WTC11 (cell line): Measurements from ENCODE around the gene KBTBD7. TPM values are rescaled to one million over a fixed set of nuclear protein-coding genes. Genes with fewer than 3 reads are reported as not detected.

ENCODE experiments used
- ATAC-seq: fragments of 200-7000 bp; cut with Tn5 transposase; 2 replicates; pipeline ENCODE4 v1.10.0; 2021; ENCODE audit warnings: mild to moderate bottlenecking, moderate library complexity
- Bru-seq: library from RNA; stranded (reverse); fragments of 400-500 nt; gene quantifications from one replicate; lab custom pipeline; 2021; lab: Mats Ljungman, UMichigan
- CTCF ChIA-PET: fragments of 300-600 bp; sonication (Branson Sonifier 250); formaldehyde crosslinking; loops from one replicate; lab custom pipeline; 2021; ENCODE audit warnings: antibody characterized with exemption; lab: Charles Lee
- POLR2A ChIA-PET: fragments of 350-600 bp; sonication (Branson Sonifier 250); formaldehyde crosslinking; loops from one replicate; lab custom pipeline; 2021; ENCODE audit warnings: antibody characterized with exemption; lab: Charles Lee
- DNase-seq: peaks from one replicate; pipeline ENCODE4 v3.0.0; 2021; ENCODE audit warnings: low spot score
- H3K27ac Mint-ChIP-seq: 2 replicates; pipeline ENCODE4 v1.8.0; 2021; ENCODE audit warnings: mixed read lengths
- H3K27me3 Mint-ChIP-seq: 2 replicates; pipeline ENCODE4 v1.8.0; 2021; ENCODE audit warnings: low read depth, mild to moderate bottlenecking, moderate library complexity, mixed read lengths
- H3K36me3 Mint-ChIP-seq: 2 replicates; pipeline ENCODE4 v1.8.0; 2021; ENCODE audit warnings: mixed read lengths
- H3K4me1 Mint-ChIP-seq: 2 replicates; pipeline ENCODE4 v1.8.0; 2022; ENCODE audit warnings: mixed read lengths
- H3K4me3 Mint-ChIP-seq: 2 replicates; pipeline ENCODE4 v1.8.0; 2021; ENCODE audit warnings: mild to moderate bottlenecking, moderate library complexity, mixed read lengths
- H3K9me3 Mint-ChIP-seq: 2 replicates; pipeline ENCODE4 v1.8.0; 2021; ENCODE audit warnings: mixed read lengths
- ATF3 ChIP-seq: sonication (generic); formaldehyde crosslinking; conservative IDR thresholded peaks from 2 replicates; pipeline ENCODE4 v1.8.1; 2022; ENCODE audit warnings: mild to moderate bottlenecking, missing genetic modification reagents
- CBFB ChIP-seq: sonication (generic); formaldehyde crosslinking; IDR thresholded peaks from 2 replicates; pipeline ENCODE4 v1.8.1; 2022; ENCODE audit warnings: mild to moderate bottlenecking, low read depth, missing genetic modification reagents
- CTCF ChIP-seq: fragments of 200-600 bp; IDR thresholded peaks from 2 replicates; pipeline ENCODE4 v1.8.0; 2022; ENCODE audit warnings: antibody characterized with exemption
- EMX1 ChIP-seq: fragments of 250-450 bp; sonication (Bioruptor Pico); IDR thresholded peaks from 2 replicates; pipeline ENCODE4 v1.8.0; 2021; ENCODE audit warnings: mild to moderate bottlenecking
- FOXJ3 ChIP-seq: sonication (generic); formaldehyde crosslinking; IDR thresholded peaks from 2 replicates; pipeline ENCODE4 v1.9.0; 2021; ENCODE audit warnings: missing genetic modification reagents, mild to moderate bottlenecking, borderline replicate concordance
- FOXK1 ChIP-seq: sonication (generic); formaldehyde crosslinking; IDR thresholded peaks from 2 replicates; pipeline ENCODE4 v1.8.0; 2022; ENCODE audit warnings: mild to moderate bottlenecking, moderate library complexity, missing genetic modification reagents
- GABPB1 ChIP-seq: sonication (generic); formaldehyde crosslinking; IDR thresholded peaks from 2 replicates; pipeline ENCODE4 v1.8.1; 2023; ENCODE audit warnings: mild to moderate bottlenecking, missing genetic modification reagents
- GRHL2 ChIP-seq: fragments of 250-450 bp; sonication (Bioruptor Pico); IDR thresholded peaks from 2 replicates; pipeline ENCODE4 v1.8.0; 2022; ENCODE audit warnings: mild to moderate bottlenecking, moderate library complexity; ENCODE audit not compliant: insufficient replicate concordance, severe bottlenecking
- JAZF1 ChIP-seq: fragments of 250-450 bp; sonication (Bioruptor Pico); IDR thresholded peaks from 2 replicates; pipeline ENCODE4 v1.9.0; 2021; ENCODE audit warnings: moderate library complexity, mild to moderate bottlenecking, inconsistent platforms
- JUN ChIP-seq: sonication (generic); formaldehyde crosslinking; IDR thresholded peaks from 2 replicates; pipeline ENCODE4 v1.8.0; 2023; ENCODE audit warnings: mild to moderate bottlenecking, missing genetic modification reagents
- KAT7 ChIP-seq: sonication (generic); formaldehyde crosslinking; IDR thresholded peaks from 2 replicates; pipeline ENCODE4 v1.8.1; 2023; ENCODE audit warnings: missing genetic modification reagents, mild to moderate bottlenecking, borderline replicate concordance
- NFATC4 ChIP-seq: fragments of 250-450 bp; sonication (Bioruptor Pico); IDR thresholded peaks from 2 replicates; pipeline ENCODE4 v1.9.0; 2021; ENCODE audit warnings: mild to moderate bottlenecking
- NR1H2 ChIP-seq: sonication (generic); formaldehyde crosslinking; IDR thresholded peaks from 2 replicates; pipeline ENCODE4 v1.9.0; 2021; ENCODE audit warnings: mild to moderate bottlenecking, moderate library complexity, missing genetic modification reagents
- SMAD3 ChIP-seq: sonication (generic); formaldehyde crosslinking; IDR thresholded peaks from 2 replicates; pipeline ENCODE4 v1.8.0; 2022; ENCODE audit warnings: missing genetic modification reagents, mild to moderate bottlenecking, borderline replicate concordance
- SP1 ChIP-seq: sonication (generic); formaldehyde crosslinking; conservative IDR thresholded peaks from 2 replicates; pipeline ENCODE4 v1.8.1; 2022; ENCODE audit warnings: missing genetic modification reagents
- TCF7 ChIP-seq: sonication (generic); formaldehyde crosslinking; IDR thresholded peaks from 2 replicates; pipeline ENCODE4 v1.8.0; 2022; ENCODE audit warnings: mild to moderate bottlenecking, low read depth, missing genetic modification reagents, moderate library complexity
- ZMAT4 ChIP-seq: fragments of 250-450 bp; sonication (Bioruptor Pico); IDR thresholded peaks from 2 replicates; pipeline ENCODE4 v1.9.0; 2021; ENCODE audit warnings: mild to moderate bottlenecking
- ZNF219 ChIP-seq: sonication (generic); formaldehyde crosslinking; IDR thresholded peaks from 2 replicates; pipeline ENCODE4 v1.8.0; 2023; ENCODE audit warnings: missing genetic modification reagents, mild to moderate bottlenecking, borderline replicate concordance
- ZNF263 ChIP-seq: sonication (generic); formaldehyde crosslinking; IDR thresholded peaks from 2 replicates; pipeline ENCODE4 v1.8.1; 2022; ENCODE audit warnings: low read depth, mild to moderate bottlenecking, moderate library complexity, missing genetic modification reagents
- long read RNA-seq, 3 experiments: library from RNA in 1 of 3; library from capped mRNA in 1 of 3; library from polyadenylated mRNA in 1 of 3; unstranded in 2 of 3; stranded (forward) in 1 of 3; transcript quantifications; one replicate each; pipeline ENCODE4 v2.0.0, GENCODE V29; 2021
- total RNA-seq: library from RNA; stranded (reverse); gene quantifications from 3 replicates; pipeline ENCODE4 v1.2.3, GENCODE V29; 2021
- TF ChIP-seq, protein P1 (sequence below): sonication (generic); formaldehyde crosslinking; IDR thresholded peaks from 2 replicates; pipeline ENCODE4 v1.8.1; 2022; ENCODE audit warnings: missing genetic modification reagents, borderline replicate concordance
- TF ChIP-seq, protein P2 (sequence below): fragments of 250-450 bp; sonication (Bioruptor Pico); IDR thresholded peaks from 2 replicates; pipeline ENCODE4 v2.1.2; 2022; ENCODE audit warnings: mild to moderate bottlenecking, moderate library complexity
- TF ChIP-seq, protein P3 (sequence below): sonication (generic); formaldehyde crosslinking; IDR thresholded peaks from 2 replicates; pipeline ENCODE4 v1.8.0; 2023; ENCODE audit warnings: mild to moderate bottlenecking, missing genetic modification reagents
- TF ChIP-seq, protein P4 (sequence below): sonication (generic); formaldehyde crosslinking; IDR thresholded peaks from 2 replicates; pipeline ENCODE4 v1.8.1; 2022; ENCODE audit warnings: mild to moderate bottlenecking, moderate library complexity, missing genetic modification reagents

Gene KBTBD7
- total RNA-seq (15.7 to 18.9 TPM (median 18.6 TPM) in 3 replicates), Bru-seq, nascent RNA (percentile 95 among the genes with signal in this experiment)
- long read RNA-seq, experiment 1, full-length matches to known transcripts = 137 of 137 reads
- long read RNA-seq, experiment 1, partial matches to known transcripts = 0 of 137 reads
- long read RNA-seq, experiment 1, other reads (novel, unspliced or antisense) = 0 of 137 reads
- long read RNA-seq, experiment 2, full-length matches to known transcripts = 29 of 29 reads
- long read RNA-seq, experiment 2, partial matches to known transcripts = 0 of 29 reads
- long read RNA-seq, experiment 2, other reads (novel, unspliced or antisense) = 0 of 29 reads
- long read RNA-seq, experiment 3, full-length matches to known transcripts = 31 of 31 reads
- long read RNA-seq, experiment 3, partial matches to known transcripts = 0 of 31 reads
- long read RNA-seq, experiment 3, other reads (novel, unspliced or antisense) = 0 of 31 reads

DNA sequence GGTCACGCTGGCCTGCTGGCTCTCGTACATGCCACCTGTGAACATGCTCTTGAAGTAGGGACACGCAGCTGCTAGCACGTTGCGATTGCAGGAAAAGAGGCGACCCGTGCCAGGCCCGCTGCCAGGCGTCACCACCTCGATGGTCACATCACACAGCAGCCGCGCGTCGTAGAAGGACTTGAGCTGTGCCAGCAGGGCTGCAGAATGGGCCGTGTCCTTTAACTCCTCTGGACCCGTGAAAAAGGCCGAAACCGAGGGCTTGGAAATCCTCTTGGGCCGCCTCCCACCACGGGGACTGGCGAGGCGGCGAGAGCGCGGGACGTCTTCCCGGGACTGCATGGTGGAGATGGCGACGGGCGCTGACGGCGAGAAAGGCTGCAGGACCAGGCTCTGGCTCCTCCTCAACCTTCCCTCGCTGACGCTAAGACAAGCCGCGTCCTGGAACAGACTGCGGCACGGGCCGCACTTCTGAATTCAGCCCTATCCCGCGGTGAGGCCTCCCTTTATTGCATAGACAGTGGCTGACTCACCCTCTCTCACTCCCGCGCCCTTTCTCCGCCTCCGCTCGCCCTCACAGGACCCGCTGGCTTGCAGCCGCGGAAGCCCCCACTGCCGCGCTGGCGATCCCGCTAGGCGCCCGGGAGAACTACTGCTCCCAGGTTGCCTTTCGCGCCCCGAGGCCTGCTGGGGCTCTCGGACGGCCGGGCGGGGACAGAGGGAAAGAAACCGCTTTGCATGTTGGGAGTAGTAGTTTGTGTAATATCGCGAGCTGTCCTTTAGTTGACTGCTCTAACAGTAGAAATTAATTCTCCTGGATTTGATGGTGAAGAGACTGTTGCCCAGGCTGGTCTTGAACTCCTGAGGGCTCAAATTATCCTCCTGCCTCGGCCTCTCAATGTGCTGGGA is at the start of gene KBTBD7:
Gene KBTBD7 (minus strand): TSS at position 651 of the 906 bp plus-strand sequence. CDS start 312 bp downstream, at position 339.
- Mint-ChIP-seq H3K27ac (peak within 1 kb of the TSS; percentile 95), H3K9me3 (no peaks in the 10 kb centered on the region), H3K4me3 (peak within 1 kb of the TSS; percentile 87), H3K36me3 (peaks cover 21% of the 10 kb centered on the region), H3K27me3 (peaks cover 5% of the 10 kb centered on the region), H3K4me1 (peaks cover 24% of the 10 kb centered on the region)
- DNase-seq (peak; percentile 95), ATAC-seq (peak; percentile 97)
- ChIA-PET CTCF (interaction anchor here (1.1 kb wide), 1 partner anchor 28 kb away, joined by 3 read pairs; no protein-coding TSS in a partner anchor), POLR2A (no interaction called here)
- TF ChIP-seq, protein P1, sequence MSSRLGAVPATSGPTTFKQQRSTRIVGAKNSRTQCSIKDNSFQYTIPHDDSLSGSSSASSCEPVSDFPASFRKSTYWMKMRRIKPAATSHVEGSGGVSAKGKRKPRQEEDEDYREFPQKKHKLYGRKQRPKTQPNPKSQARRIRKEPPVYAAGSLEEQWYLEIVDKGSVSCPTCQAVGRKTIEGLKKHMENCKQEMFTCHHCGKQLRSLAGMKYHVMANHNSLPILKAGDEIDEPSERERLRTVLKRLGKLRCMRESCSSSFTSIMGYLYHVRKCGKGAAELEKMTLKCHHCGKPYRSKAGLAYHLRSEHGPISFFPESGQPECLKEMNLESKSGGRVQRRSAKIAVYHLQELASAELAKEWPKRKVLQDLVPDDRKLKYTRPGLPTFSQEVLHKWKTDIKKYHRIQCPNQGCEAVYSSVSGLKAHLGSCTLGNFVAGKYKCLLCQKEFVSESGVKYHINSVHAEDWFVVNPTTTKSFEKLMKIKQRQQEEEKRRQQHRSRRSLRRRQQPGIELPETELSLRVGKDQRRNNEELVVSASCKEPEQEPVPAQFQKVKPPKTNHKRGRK (CRISPR knock-in tag) = no peak
- TF ChIP-seq, protein P2, sequence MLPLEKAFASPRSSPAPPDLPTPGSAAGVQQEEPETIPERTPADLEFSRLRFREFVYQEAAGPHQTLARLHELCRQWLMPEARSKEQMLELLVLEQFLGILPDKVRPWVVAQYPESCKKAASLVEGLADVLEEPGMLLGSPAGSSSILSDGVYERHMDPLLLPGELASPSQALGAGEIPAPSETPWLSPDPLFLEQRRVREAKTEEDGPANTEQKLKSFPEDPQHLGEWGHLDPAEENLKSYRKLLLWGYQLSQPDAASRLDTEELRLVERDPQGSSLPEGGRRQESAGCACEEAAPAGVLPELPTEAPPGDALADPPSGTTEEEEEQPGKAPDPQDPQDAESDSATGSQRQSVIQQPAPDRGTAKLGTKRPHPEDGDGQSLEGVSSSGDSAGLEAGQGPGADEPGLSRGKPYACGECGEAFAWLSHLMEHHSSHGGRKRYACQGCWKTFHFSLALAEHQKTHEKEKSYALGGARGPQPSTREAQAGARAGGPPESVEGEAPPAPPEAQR = no peak
- TF ChIP-seq, protein P3, sequence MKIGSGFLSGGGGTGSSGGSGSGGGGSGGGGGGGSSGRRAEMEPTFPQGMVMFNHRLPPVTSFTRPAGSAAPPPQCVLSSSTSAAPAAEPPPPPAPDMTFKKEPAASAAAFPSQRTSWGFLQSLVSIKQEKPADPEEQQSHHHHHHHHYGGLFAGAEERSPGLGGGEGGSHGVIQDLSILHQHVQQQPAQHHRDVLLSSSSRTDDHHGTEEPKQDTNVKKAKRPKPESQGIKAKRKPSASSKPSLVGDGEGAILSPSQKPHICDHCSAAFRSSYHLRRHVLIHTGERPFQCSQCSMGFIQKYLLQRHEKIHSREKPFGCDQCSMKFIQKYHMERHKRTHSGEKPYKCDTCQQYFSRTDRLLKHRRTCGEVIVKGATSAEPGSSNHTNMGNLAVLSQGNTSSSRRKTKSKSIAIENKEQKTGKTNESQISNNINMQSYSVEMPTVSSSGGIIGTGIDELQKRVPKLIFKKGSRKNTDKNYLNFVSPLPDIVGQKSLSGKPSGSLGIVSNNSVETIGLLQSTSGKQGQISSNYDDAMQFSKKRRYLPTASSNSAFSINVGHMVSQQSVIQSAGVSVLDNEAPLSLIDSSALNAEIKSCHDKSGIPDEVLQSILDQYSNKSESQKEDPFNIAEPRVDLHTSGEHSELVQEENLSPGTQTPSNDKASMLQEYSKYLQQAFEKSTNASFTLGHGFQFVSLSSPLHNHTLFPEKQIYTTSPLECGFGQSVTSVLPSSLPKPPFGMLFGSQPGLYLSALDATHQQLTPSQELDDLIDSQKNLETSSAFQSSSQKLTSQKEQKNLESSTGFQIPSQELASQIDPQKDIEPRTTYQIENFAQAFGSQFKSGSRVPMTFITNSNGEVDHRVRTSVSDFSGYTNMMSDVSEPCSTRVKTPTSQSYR = peak; percentile 57; the same call in 1 of the 2 replicates
- TF ChIP-seq EMX1 (CRISPR knock-in tag) (no peak), ZNF263 (0 out of 2 replicates have a peak, but pooled peaks have one; percentile 56), ZNF219 (CRISPR knock-in tag) (no peak), JAZF1 (CRISPR knock-in tag) (no peak), ATF3 (CRISPR knock-in tag) (0 out of 2 replicates have a peak, but pooled peaks have one; percentile 22), FOXJ3 (CRISPR knock-in tag) (no peak), TCF7 (0 out of 2 replicates have a peak, but pooled peaks have one; percentile 43), GABPB1 (CRISPR knock-in tag) (peak; percentile 87), ZMAT4 (CRISPR knock-in tag) (no peak), SMAD3 (CRISPR knock-in tag) (0 out of 2 replicates have a peak, but pooled peaks have one; percentile 32), CTCF (no peak), JUN (CRISPR knock-in tag) (peak; percentile 81; the same call in 1 of the 2 replicates), SP1 (peak; percentile 76), NR1H2 (CRISPR knock-in tag) (0 out of 2 replicates have a peak, but pooled peaks have one; percentile 43), GRHL2 (CRISPR knock-in tag) (no peak), NFATC4 (CRISPR knock-in tag) (no peak), CBFB (CRISPR knock-in tag) (0 out of 2 replicates have a peak, but pooled peaks have one; percentile 48), FOXK1 (CRISPR knock-in tag) (0 out of 2 replicates have a peak, but pooled peaks have one; percentile 11), KAT7 (CRISPR knock-in tag) (no peak)
- TF ChIP-seq, protein P4, sequence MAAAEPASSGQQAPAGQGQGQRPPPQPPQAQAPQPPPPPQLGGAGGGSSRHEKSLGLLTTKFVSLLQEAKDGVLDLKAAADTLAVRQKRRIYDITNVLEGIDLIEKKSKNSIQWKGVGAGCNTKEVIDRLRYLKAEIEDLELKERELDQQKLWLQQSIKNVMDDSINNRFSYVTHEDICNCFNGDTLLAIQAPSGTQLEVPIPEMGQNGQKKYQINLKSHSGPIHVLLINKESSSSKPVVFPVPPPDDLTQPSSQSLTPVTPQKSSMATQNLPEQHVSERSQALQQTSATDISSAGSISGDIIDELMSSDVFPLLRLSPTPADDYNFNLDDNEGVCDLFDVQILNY (CRISPR knock-in tag) = peak; percentile 78
